Right ventricle myocardium superior (tissue), 1 donor: ENCODE measurements around the gene EPHA3. TPM values are rescaled to one million over a fixed set of nuclear protein-coding genes. Genes with fewer than 3 reads are reported as not detected.

ENCODE experiments used
- ATAC-seq: fragments of 200-7000 bp; cut with Tn5 transposase; one replicate; pipeline ENCODE4 v1.9.1; 2020; ENCODE audit warnings: mild to moderate bottlenecking; ENCODE audit not compliant: poor library complexity
- DNase-seq: peaks from one replicate; pipeline ENCODE4 v3.0.0-alpha.2; 2020
- intact Hi-C: fragments of 100-400 bp; cut with DNase I; formaldehyde crosslinking; loops from one replicate; pipeline ENCODE4 v1.11.2; 2022
- total RNA-seq: library from RNA; stranded (reverse); fragmentation: NEBNext Ultra II Directional; extraction: Animal tissue kit (Norgen Biotek cat#: 25700); gene quantifications from one replicate; pipeline ENCODE4 v1.2.1, GENCODE V29; 2021
- donor health status: DM: no; HTN: yes; CAD: no; lungs with severe emphysema.

EPHA3 gene
- total RNA-seq, 1 donor from 2014 or later, result 3.5 TPM

DNA sequence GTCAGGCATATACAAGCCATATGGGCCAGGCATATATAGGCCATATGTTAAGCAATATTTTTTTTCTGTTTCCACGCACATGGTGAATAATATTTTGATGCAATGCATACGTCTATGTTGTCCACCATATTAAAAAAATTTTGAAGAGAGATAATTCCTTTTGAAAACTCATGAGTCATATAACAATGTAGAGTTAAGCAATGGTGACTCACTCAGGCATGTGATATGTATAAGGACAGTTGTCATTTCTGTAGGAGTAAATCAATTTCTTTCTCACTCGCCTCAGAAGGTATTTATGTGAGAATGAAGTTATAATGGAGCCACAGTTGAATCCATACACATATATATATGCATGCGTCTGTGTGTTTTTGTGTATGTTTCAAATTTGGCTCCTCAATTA is 272.6 kb downstream of the EPHA3 start:
- DNase-seq (no peak), ATAC-seq (no peak)
- intact Hi-C loops, result no loop called here

DNA sequence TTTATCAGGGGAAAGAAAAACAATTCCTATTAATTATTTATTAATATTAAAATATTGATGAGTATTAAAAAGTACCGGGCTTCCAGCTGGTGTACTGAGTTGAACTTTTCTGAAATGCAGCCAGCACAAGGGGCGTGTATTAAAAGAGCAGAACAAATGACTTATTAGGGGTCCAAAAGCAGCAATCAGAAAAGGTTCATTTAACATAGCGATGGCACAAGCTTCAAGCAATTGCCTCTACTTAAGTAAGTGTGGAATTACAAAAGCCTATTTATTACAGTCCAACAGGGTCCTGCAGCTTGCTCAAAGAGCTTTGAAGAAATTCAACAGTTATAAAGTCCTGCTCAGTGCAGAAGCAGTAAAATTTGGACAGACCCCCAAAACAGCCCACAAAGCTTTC is 285.6 kb downstream of the EPHA3 start:
- intact Hi-C loops, result no loop called here
- no peak for DNase-seq

DNA sequence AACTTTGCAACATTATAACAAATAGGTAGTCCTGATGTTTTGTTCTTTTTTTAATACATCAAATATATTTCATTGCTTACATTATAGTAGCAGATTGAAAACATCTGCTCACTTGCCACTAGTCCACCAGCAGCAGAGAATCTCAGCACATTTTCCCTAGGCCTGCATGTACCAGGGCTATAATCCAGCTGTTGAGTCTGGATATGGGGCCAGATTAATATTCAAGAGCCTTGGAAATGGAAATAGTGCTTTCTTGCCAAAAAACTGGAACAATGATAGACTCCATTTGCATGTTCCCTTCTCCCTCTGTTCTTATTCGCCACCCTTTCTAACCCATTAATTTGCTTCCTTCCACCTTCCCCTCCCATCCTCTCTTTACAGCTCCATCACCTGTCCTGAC is 288.0 kb downstream of the EPHA3 start:
- intact Hi-C loops, result no loop called here

More for the DNA sequence above, 285.6 kb downstream of the EPHA3 start:
- no peak for ATAC-seq

DNA sequence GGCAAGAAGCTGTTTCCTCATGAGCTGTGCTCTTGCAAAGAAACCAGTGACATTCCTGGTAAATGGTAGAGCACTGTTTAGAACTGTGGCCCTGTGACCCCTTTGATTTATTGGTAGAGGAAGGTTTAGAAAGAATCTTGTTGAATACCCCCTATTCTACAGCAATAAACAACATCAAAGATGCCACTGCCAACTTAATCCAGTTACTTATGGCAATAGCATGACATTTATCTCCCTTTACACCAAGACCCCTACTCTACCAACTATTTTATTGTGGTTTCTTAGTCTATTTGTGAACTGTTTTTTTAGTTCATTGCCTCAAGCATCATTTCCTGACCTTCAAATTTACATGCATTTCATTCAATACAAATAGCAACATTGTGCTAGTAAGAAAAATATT is 288.6 kb downstream of the EPHA3 start:
- ATAC-seq, result no peak
- DNase-seq, result no peak
- intact Hi-C loops, result no loop called here

More for the DNA sequence above, 288.0 kb downstream of the EPHA3 start:
- ATAC-seq, result peak; percentile 15
- DNase-seq, result no peak

DNA sequence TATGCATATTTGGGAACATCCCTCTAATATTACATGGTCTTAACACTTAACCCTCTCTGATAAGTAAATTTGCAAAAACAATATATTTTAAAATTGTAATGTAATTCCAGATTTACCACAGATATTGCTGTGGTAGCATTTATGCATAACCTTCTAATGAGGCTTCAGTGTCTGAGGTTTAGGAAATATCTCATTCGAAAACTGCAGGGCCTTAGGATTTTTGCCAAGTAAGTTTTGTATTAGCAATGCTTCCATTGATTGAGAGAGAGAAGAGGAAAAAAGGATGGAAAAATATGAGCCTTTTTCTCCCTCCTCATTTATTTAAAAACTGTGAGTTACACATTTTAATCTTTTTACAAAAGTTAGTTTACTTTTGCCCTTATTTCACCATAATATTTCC is 294.6 kb downstream of the EPHA3 start:
- no peak for ATAC-seq
- no peak for DNase-seq
- intact Hi-C loops, result no loop called here

DNA sequence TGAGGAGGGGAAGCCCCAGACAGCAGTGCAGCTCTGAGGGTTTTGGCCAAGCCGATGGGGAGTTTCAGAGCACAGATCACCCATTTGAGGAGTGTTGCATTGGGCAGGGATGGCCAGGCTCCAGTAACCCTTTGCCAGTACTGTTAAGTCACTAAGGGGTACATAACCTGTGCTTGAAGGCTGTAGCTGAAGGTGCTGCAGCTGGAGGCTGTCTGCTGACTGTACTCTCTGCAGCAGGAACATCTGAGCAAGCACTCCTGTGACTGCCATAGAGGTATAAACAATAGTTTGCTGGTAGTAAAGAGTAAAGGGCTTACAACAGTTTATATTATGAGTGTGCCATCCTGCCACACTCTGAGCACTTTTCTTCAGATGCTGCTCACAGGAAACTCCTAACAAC is 297.8 kb downstream of the EPHA3 start:
- intact Hi-C loops, result no loop called here
- DNase-seq (no peak), ATAC-seq (no peak)

DNA sequence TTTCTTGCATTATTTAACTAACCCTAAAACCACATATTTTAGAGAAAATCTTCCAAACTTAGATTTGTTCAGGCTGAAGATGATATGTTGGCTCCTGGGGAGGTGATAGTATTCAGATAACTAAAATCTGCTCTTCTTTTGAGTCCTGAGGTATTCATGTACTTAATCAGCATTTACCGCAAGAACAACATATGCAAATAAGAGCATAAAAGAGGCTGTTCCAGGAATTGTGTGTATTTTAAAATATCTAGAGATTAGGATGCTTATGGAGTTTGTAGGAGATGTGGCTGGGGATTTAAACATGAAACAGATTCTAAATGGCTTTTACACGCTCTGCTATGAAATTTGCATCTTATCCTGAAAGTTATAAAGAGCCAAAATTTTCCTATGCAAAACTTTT is 298.2 kb downstream of the EPHA3 start:
- intact Hi-C loops, result no loop called here
- ATAC-seq, result no peak
- no peak for DNase-seq

DNA sequence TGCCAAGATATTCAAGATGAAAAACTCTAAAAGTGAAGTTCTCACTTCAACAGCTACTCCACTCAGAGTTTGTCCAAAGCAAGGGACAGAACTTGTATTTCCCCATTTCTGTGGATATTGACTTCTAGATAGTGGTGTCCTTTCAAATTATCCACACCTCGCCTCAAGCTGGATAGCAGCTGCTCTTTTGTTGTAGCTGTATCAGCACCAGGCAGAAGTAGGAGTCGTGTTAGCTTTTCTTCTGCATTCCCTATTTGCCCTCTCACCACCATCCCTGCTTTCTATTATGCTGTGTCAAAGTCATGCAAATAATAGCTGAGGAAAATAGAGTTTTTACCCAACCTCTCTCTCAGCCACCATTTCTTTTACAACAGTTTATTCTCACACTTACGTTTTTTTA is 303.8 kb downstream of the EPHA3 start:
- intact Hi-C loops, result no loop called here
- DNase-seq, result no peak
- no peak for ATAC-seq

DNA sequence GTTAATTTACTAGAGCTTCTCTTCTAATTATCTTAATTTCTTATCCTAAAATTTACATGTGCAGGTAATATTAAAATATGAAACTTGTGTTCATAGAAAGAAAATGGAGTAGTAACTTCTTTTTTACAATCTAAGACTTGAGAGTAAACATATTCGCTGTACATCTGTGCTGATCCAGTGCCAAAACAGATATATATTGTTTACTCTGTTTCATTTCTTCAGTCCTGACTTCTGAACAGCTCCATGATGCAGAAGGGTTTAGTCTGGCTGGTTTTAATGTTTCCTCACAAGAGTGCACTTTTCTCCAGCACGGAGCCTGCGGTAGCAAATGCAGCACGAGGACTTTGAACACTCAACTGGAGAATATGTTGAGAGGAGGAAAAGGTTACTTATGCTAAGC is 306.8 kb downstream of the EPHA3 start:
- no peak for DNase-seq
- no peak for ATAC-seq
- intact Hi-C loops, result no loop called here

DNA sequence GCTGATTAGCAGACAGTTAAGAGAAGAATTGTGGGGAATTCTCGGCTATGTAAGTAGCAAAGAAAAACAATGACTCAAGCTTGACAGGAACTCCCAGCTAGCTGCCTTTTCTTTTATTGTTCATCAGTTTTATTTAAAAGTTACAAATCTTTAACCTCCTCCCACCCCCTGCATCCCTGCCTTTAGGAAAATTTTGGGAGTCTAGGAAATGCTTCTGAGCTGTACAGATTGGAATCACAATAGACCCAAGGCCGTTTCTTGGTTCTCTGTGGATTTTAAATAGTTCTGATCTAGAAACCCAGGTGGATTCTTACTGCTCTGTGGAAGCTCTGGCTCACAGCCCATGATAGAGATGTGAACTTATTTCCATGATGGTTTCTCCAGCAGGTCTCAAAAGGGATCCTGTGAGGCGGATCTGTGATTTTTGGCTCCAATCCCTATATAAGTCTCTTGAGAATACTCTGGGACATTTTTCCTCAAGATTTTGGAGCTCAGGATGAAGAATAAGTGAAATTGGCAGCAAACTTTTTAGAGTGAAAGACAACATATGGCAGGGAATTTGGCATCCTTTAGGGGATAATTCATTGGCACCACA is 312.3 kb downstream of the EPHA3 start:
- ATAC-seq (peak; percentile 49), DNase-seq (no peak)
- intact Hi-C loops, result no loop called here

DNA sequence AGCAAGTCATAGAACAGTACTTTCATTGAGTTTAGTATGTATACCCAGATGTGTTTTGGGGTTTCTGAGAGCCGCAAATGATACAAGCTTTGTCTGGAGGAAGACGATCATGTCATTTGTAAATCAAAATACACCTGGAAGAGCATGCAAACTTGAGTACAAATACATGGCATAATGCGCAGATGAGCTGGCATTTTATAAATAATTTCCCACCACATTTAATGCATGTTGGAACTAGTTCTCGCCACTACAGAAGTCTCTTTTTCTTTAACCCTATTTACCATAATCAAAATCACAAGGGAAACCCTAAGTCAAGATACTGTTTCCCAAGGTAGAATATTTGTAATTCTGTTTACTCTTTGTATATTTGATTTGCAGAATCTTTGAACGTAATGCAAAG is 318.6 kb downstream of the EPHA3 start:
- ATAC-seq (no peak), DNase-seq (no peak)
- intact Hi-C loops, result no loop called here

DNA sequence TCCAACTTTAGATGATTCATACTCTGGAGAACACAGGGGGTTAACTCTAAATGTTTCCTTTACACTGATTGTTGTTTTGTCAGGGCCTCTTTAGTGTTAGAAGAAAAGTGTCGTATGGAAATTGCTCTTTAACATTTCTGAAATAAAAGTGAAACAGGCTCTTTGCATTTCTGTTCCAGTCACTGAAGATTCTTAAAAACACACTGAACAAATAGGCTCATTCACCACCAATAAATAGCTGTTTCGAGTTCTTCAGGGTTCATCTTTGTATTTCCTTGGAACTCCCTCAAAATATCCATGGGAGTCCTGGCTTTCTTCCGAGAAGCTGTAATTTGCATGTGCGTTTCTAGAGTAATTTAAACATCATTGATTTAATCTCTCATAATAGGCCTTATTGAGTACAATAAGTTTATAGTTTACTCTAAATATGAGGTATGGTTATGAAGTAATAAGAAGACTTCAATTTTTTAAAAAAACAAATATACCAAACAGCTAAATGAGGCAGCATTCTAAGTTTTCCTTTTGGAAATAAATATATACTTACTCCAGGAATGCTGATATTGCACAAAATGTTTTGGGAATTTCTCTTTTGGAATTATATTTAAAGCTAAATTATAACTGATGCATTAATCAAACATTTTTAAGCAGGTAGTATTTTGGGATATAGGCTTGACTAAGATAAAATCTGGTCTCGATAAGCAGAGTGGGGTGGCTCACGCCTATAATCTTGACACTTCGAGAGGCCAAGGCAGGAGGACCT is 327.4 kb downstream of the EPHA3 start:
- no peak for DNase-seq
- intact Hi-C loops, result no loop called here
- ATAC-seq, result no peak

DNA sequence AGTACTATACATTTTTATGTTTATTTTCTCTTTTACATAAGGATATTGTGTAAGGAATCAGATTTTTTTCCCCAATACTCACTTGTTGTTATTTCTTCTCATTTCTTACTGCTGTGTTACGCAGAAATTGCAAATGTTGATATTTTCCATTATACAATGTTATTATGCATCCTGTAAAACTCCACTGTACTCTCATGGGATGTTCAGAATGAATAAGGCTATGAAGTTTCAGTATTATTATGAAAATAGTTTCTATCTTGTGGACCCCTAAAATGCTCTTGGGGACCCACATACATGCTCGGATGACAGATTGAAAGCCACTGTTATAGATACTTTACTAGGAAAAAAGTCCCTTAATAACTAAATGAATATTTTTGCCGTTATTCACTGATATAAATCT is 329.4 kb downstream of the EPHA3 start:
- intact Hi-C loops, result no loop called here
- DNase-seq (no peak), ATAC-seq (no peak)

DNA sequence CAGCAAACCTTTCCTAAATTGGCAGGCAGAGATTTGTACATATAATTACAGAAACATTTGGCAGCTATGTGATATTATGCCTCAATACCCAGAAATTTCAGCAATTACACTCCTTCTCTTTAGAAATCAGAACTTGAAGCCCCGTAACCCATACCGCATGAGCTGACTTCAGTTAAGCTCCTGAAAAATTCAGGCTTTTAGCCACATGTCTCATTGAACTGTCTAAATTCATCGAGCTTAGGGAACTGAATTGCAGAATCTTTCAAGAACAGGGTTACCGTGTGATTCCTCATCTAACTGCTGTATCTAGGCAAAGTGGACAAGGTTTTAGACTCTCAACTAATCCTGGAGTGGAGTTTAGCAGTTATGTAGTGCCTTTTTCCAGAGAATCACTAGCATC is 333.0 kb downstream of the EPHA3 start:
- ATAC-seq, result no peak
- DNase-seq, result no peak
- intact Hi-C loops, result no loop called here

DNA sequence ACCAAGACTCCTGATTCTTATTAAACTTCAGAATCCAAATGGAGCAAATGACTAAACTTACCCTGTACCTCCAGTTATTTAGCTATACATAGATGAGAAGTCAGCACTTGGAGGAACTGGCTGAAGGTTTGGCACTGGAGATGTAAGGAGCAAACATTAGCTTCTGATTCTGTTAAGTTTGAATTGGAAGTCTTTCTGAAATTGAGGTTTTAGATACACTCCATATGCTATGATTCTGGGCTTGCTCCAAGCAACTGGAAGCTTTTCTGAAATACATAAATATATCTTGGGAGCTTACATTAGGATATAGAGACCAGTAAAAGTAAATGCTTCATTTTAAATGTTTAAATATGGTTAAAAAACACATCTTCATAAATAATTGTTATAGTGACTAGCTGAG is 333.7 kb downstream of the EPHA3 start:
- ATAC-seq, result no peak
- intact Hi-C loops, result no loop called here

DNA sequence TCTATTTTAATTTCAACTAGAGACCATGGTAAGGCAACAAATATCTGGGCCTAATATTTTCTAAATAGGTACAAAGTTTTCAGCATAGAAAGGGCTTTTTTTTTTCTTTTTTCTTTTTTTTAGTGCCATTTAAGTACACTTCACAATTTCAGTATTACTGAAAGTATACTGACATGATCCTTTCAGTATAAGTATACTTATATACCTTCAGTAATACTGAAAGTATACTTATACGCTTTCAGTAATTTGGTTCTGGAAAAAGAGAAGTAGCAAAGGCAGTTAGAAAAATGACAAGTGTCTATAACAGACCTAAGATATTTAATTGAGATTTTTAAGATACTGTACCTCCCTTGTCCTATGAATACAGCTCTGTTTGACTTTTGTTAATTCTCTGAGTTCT is 339.2 kb downstream of the EPHA3 start:
- intact Hi-C loops, result no loop called here
- DNase-seq (no peak), ATAC-seq (no peak)

More for the DNA sequence above, 333.7 kb downstream of the EPHA3 start:
- no peak for DNase-seq

DNA sequence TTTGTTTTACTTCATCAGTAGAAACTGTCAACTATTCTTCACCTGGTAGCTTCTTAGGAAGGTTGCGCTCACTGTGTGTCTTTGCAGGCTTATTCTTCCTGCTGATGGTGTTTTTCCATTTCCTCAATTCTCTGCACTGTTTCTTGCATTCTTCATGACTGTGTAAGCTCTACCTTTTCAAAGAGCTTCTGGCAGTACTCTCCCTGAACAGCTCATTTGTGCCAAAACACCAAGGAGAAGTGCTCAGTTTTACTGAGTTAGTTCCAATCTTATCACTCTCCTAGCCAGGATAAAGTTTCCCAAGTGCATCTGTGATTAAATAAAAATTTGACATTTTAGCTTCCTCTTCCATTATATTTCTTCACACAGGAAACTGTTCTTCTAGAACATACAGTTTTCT is 339.8 kb downstream of the EPHA3 start:
- DNase-seq (no peak), ATAC-seq (peak; percentile 59)
- intact Hi-C loops, result no loop called here

DNA sequence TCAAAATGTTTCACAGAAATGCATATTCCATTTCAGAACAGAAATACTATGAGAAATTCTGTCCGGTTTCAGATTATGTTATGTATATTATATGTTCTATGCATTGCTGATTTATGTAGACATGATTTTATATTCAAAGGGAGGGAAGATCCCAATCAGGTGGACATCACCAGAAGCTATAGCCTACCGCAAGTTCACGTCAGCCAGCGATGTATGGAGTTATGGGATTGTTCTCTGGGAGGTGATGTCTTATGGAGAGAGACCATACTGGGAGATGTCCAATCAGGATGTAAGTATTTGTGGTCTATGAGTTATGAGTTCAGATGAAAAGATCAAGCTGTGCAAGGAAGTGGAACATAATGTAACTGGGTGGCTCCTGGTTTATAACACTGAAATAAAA is 341.7 kb downstream of the EPHA3 start:
- ATAC-seq, result no peak
- intact Hi-C loops, result no loop called here
- no peak for DNase-seq

DNA sequence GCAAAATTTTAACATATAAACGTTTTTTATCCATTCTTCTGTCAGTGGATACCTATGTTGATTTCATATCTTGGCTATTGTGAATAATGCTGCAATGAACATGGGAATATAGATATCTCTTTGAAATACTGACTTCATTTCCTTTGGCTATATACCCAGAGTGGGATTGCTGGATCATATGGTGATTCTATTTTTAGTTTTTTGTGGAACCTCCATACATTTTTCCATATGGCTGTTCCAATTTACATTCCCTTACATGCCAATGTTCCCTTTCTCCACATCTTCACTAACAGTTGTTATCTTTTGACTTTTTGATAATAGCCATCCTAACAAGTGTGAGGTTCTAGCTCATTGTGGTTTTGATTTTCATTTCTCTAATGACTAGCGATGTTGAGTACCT is 344.6 kb downstream of the EPHA3 start:
- ATAC-seq (no peak), DNase-seq (no peak)
- intact Hi-C loops, result no loop called here

DNA sequence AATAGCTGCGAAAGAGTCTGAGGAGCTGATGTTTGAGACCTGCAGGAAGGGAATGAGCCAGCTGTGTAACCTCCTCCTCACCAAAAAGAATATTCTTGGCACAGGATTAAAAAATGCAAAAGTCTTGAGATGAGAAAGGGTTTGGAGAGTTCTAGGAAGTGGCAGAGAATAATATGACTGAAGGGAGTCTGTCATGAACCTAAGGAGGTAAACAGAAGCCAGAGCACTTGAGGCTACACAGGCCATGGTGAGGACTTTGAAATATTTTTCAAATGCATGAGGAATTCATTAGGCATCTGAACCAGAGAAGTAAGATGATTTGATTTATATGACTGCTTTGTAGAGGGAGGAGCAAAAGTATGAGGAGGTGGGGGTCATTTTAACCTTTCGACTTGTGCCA is 347.8 kb downstream of the EPHA3 start:
- intact Hi-C loops, result no loop called here
- no peak for ATAC-seq
- DNase-seq, result no peak

DNA sequence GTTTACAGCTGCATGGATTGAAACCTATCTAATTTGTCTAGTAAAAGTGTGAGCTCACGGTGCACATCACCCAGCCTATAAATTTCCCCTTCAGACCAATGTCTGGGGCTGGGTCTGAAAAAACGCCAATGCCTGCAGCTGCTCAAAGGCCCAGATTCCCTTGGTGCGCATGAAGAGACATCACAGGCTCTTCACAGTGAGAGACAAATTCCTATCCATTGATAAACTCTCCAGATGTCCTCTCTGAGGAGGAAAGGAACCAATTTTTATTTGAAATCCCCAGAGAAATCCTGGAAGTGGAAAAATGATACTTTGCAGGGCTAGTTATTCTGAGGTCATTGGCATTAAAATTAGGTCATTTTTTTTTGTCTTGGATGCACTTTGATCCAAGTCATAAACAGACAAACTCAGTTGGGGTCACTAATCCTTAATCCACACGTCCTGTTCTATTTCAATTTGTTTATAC is 360.5 kb downstream of the EPHA3 start:
- DNase-seq (no peak), ATAC-seq (no peak)
- intact Hi-C loops, result no loop called here
